Measurements from ENCODE around the gene CAMK2G. TPM values are rescaled to one million over a fixed set of nuclear protein-coding genes. Genes with fewer than 3 reads are reported as not detected.

The CAMK2G gene
- total RNA-seq, 1 donor from 2014 or later = 31.7 TPM

DNA sequence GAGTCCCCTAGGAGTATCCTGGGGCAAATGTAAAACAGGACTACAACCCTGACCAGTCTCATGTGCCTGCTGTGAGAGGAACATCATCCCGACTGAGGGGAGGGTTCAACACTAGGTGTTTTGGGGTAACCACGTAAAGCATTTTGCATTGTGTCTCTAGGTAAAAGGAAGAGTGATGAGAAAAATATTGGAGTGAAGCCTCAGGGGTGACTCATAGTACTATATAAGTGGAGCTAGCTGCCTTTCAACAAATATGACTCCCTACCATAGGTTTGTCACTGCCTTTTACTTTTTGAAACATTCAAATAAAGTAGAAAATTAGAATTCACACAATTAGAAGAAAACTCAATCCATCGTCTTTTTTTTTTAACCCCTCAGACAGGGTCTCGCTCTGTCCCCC is 2.6 kb upstream of the CAMK2G start:
- Mint-ChIP-seq H3K36me3 (ENCODE audit: low read depth) (peaks cover 2% of the 10 kb centered on the region), H3K9me3 (ENCODE audit: low read depth) (no peaks in the 10 kb centered on the region), H3K4me3 (ENCODE audit: unreplicated experiment) (no peak overlapping the region), H3K4me1 (ENCODE audit: low read depth) (peaks cover 35% of the 10 kb centered on the region), H3K27me3 (ENCODE audit: low read depth) (no peaks in the 10 kb centered on the region), H3K27ac (ENCODE audit: unreplicated experiment) (no peak overlapping the region)
- no peak for TF ChIP-seq CTCF (IDR thresholded peaks at IDR 0.05)
- DNase-seq (ENCODE audit: low spot score) = no peak

DNA sequence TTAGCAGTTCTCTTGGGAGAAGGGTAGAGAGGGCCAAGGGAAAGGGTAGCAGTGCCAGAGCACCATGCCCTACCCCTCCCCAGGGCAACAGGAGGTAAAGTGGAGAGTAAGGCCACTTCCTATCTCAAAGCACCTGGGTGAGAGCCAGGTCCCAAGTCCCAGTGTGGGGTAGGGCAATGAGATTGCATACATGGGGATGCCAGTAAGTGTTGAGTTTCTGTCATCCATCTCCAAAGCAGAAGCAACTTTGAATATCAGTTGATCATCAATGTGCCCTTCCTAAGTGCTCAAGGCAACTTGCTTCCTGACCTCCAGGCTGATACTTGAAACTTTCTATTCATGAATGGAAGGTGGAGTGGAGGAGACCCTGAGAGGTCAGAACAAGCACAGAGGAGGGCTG is 2.2 kb upstream of the CAMK2G start:
- H3K27ac Mint-ChIP-seq (ENCODE audit: unreplicated experiment) = no peak overlapping the region
- H3K36me3 Mint-ChIP-seq (ENCODE audit: low read depth) = peaks cover 6% of the 10 kb centered on the region
- TF ChIP-seq CTCF (IDR thresholded peaks at IDR 0.05) = no peak
- peaks cover 39% of the 10 kb centered on the region for H3K4me1 Mint-ChIP-seq (ENCODE audit: low read depth)
- H3K27me3 Mint-ChIP-seq (ENCODE audit: low read depth) = no peaks in the 10 kb centered on the region
- DNase-seq (ENCODE audit: low spot score) = no peak
- no peak overlapping the region for H3K4me3 Mint-ChIP-seq (ENCODE audit: unreplicated experiment)
- H3K9me3 Mint-ChIP-seq (ENCODE audit: low read depth) = no peaks in the 10 kb centered on the region

DNA sequence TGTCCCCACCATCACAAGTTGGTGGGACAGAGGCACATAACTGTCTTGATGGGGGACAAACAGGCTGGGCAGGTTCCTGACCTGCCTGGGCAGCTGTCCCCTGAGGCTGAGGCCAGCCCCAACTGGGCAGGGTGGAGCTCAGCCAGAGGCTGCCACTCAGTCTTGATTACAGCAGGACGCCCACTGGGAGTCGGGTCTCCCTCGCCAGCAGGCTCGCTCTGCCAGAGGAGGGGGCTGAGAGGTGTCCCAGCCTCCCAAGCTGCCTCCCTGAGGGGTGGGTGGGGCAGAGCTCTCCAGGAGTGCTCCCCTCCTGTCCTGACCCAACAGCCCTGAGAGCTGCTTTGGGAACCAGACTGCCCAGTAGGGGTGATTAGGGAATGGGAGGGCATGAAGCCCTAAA is 1.8 kb upstream of the CAMK2G start:
- H3K4me3 Mint-ChIP-seq (ENCODE audit: unreplicated experiment) = no peak overlapping the region
- no peak for DNase-seq (ENCODE audit: low spot score)

DNA sequence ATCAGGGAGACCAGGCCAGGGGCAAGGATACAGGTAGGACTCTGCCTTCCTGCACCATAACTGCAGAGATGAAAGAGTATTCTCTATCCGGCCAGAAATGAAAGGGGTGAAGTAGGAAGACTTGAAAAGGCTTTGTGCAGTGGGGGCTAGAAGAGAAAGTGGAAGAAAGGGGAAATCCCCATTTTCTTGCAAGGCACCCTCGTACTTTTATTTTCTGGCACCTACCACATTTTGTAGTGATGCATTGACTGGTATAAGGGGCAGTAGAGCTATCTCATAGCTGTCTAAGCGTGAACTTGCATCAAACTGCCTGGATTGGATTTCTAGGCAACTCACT is 752 bp upstream of the CAMK2G start:
- TF ChIP-seq CTCF (IDR thresholded peaks at IDR 0.05) = no peak
- Mint-ChIP-seq H3K4me1 (ENCODE audit: low read depth) (peaks cover 40% of the 10 kb centered on the region), H3K27ac (ENCODE audit: unreplicated experiment) (no peak overlapping the region), H3K27me3 (ENCODE audit: low read depth) (no peaks in the 10 kb centered on the region), H3K36me3 (ENCODE audit: low read depth) (peaks cover 11% of the 10 kb centered on the region), H3K9me3 (ENCODE audit: low read depth) (no peaks in the 10 kb centered on the region), H3K4me3 (ENCODE audit: unreplicated experiment) (peak overlapping the region; percentile 61)
- no peak for DNase-seq (ENCODE audit: low spot score)

More for the DNA sequence above, 1.8 kb upstream of the CAMK2G start:
- H3K36me3 Mint-ChIP-seq (ENCODE audit: low read depth) = peaks cover 7% of the 10 kb centered on the region
- H3K27ac Mint-ChIP-seq (ENCODE audit: unreplicated experiment) = no peak overlapping the region
- peaks cover 40% of the 10 kb centered on the region for H3K4me1 Mint-ChIP-seq (ENCODE audit: low read depth)
- TF ChIP-seq CTCF (IDR thresholded peaks at IDR 0.05) = no peak
- no peaks in the 10 kb centered on the region for H3K9me3 Mint-ChIP-seq (ENCODE audit: low read depth)
- no peaks in the 10 kb centered on the region for H3K27me3 Mint-ChIP-seq (ENCODE audit: low read depth)

DNA sequence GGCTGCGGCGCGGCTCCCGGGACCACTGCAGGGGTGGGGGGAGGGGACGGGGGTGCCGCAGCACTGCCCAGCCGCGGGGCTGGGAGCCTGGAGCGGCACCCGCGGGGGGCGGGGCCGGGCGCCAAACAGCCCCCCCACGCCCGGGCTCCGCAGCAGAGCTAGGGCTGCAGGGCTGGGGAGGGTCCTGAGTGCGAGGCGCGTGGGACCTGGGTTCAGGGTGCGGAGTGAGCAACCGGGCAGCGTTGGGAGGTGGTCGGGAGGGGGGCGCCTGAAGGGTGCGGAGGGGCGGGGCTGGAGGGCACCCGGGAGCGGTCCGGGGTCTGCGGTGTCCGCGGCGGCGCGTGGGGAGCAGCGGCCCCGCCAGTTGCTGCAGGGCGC is 528 bp downstream of the CAMK2G start:
- Mint-ChIP-seq H3K27me3 (ENCODE audit: low read depth) (no peaks in the 10 kb centered on the region), H3K27ac (ENCODE audit: unreplicated experiment) (no peak overlapping the region), H3K4me1 (ENCODE audit: low read depth) (peaks cover 34% of the 10 kb centered on the region), H3K9me3 (ENCODE audit: low read depth) (no peaks in the 10 kb centered on the region), H3K4me3 (ENCODE audit: unreplicated experiment) (peak overlapping the region; percentile 66), H3K36me3 (ENCODE audit: low read depth) (peaks cover 12% of the 10 kb centered on the region)
- DNase-seq (ENCODE audit: low spot score) = no peak
- no peak for TF ChIP-seq CTCF (IDR thresholded peaks at IDR 0.05)
